HG03460 (cell line): ENCODE data around the gene TMEM255A.

Experiments
- ATAC-seq: cut with Tn5 transposase; IDR thresholded peaks from one replicate; pipeline ENCODE4 v1.9.1; 2021; ENCODE audit not compliant: unreplicated experiment

TMEM255A gene

GRCh38 chrX:120308558-120308957, 2.7 kb downstream of the TMEM255A start:
- no peak for ATAC-seq

DNA sequence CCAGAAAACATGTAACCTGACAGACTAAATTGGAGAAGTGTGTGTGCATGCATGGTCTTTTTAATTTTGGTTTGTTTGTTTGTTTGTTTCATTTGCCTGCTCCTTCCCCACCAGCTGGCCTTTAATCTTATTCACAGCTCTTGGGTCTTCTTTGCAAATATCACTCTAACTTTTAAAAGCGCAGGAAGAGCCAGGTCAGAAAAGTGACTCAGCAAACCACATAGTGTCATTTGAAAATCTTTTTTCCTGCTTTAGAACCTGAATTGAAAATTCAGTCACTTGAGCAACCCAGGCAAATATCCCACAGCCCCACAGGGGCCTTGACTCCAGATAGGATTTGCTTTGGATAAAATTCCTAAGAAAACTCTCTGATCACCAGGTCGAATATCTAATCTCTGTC, 4.6 kb downstream of the TMEM255A start:
- no peak for ATAC-seq

GRCh38 chrX:120305531-120306141, 5.6 kb downstream of the TMEM255A start:
- no peak for ATAC-seq

DNA sequence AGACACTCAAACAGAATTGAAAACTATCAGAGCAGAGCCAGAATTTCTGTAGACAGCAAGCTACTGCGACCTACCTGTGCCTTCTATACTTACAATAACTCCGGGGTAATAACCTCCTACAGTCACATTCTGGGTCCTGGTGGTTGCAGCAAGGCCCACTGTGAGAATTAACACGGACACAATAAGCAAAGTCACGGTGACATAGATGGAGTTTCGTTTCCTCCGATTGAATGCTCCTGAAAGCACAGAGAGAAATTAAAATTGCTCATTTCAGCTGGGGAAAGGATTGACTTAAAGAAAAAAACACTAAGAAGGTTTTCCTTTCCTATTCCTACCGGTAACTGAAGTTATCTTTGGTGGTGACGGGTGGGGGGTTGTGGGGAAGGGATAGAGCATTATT, 7.0 kb downstream of the TMEM255A start:
- no peak for ATAC-seq

DNA sequence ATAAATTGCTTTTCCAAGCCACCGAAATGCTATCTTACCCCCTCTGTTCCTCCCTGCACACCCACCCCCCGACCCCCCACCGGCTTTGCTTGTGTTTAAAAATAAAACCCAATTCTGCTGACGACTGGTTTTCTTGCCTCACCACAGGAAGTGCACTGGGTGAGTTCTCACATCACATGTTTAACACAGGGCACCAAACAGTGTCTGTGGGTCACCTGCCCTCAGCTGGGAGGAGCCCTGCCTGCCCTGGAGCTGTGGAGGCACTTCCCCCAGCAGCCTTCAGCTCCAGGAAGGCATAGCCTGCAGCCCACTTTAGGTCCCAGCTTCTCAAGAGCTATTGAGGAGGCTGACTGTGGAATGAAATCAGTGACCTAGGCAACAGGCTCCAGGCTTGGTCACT, 8.8 kb downstream of the TMEM255A start:
- ATAC-seq, result peak; percentile 97

GRCh38 chrX:120301960-120302359, 9.3 kb downstream of the TMEM255A start:
- no peak for ATAC-seq

GRCh38 chrX:120301497-120301896, 9.8 kb downstream of the TMEM255A start:
- ATAC-seq, result no peak

- ATAC-seq, result no peak
These were observed 11.3 kb downstream of the TMEM255A start for GRCh38 chrX:120299928-120300327.

DNA sequence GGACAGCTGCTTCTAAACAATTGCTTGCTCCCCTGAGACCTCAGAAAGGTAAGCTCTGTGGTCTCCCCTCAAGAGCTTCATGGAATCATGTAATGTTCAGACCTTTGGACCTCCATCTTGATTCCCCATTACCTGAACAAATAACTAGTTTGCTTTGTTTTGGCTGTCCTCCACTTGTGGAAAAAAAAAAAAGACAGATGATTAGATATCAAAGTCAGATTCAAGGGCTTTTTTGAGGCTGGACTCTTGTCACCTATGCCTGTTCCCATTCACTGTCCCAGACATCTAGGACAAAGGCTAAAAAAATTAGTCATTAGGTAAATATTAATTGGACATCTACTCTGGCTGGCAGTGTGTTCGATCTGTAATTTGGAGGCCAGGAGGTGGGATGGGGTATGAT, 13.3 kb downstream of the TMEM255A start:
- ATAC-seq, result no peak

- ATAC-seq, result no peak
These were observed 16.6 kb downstream of the TMEM255A start for GRCh38 chrX:120294651-120295050.

DNA sequence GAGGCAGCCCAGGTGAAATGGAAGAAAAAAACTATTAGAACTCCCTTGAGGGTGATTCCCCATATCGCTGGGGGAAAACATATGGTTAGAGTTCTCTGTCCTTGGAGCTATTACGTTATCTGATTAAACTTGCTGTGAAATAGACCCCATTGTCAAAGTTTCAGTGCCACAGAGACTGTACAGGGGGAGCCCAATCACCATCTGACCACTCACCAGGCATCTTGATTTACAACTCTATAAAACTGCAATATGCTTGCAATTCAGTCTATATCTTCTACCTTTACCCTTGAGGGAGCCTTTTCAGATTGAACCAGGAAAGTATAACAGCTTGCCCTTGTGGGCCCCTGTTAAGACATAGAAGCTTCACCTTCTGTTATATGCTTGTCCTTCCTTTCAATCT, 18.2 kb downstream of the TMEM255A start:
- no peak for ATAC-seq

DNA sequence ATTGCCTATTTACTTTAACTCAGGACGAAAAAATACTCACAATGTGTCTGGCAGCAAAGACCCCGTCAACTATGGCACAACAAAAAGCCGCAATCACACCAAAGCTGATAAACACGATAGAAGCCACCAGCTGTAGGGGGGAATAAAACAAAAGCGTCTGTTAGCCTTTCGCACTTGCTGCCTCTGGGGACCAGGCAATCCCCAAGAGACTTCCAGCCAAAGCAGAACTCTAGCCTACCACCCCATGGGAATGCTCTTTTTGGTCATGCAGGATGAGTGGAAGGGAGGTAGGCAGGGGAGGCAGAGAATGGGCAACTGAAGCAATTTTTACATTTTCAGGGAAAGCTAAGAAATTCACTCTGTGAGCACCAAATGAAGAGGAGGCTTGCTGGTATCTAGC, 20.1 kb downstream of the TMEM255A start:
- no peak for ATAC-seq

DNA sequence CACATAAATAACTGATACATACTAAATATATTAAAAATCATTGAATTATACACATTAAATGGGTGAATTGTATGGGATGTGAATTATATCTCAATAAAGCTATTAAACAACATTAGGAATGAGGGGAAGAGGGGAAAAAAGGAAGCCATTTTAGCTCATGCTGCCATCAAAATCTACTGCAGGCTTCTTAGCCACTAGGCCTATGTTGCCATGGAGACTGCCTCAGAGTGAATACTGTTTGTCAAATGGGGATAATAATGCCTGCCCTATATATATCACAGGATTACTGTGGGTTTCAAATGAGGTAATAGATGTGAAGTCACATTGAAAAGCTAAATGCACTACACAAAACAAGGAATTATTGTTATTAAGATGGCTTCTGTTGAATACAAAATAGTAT, 21.2 kb downstream of the TMEM255A start:
- ATAC-seq, result no peak

DNA sequence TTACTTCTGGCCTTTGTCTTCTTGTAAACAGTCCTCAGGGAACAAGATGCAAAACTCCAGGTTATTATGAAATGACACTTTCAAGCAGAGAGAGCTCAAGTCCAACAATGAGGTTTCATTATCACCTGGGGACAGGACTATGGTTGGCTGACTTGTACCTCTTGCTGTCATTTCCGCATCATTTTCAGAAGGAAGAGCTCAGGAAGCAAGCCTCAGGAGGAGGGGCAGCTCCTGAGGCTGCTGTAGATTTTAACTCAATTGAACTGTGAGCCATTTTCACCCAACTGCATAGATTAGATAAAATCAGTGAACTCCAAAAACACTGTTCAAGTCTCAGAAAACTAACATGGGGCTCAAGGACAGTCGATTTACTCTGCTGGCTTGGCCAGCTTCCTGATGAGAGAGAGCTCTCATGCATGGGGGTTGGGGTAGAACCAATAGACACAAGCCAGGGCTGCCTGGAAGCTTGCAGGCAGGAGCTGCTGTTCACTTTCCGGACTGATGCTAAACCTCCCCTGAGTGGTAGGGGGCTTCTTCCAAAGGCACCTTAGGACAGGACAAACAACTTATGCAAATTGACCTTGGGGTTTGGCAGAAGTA, 23.6 kb downstream of the TMEM255A start:
- peak; percentile 83 for ATAC-seq

DNA sequence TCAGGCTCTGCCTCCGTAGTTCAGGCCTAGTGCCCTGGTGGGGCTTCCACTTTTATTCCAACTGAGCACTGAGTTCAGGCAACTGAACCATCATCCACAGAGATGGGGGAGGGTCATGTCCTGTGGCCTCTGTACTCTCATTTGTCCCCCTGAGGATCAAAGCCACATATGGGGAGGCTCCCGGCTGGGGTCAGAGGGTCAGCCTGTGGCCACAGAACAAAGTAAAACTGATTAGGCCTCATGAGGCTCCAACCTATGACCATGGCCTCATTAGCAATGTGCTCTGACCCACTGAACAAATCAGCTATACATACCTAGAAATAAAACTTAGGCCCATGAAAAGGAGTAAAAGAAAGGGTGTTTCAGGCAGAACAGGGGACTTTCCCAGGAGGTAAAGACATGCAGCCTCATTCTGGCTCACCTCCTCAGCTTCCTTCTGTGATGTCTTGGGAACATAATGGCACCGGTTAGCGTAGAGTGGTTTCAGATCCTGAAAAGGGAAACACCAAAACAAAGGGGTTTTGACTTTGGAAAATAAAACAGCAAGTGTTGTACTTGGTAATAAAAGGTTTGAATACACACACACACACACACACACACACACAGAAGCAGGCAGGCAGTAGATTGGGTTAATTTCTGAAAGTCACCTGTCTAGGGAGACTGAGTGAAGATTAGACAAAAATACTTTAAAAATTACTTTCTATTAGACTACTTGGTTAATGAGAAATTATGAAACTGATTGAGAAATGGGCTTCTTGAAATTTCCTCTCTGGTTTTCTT, 24.3 kb downstream of the TMEM255A start:
- peak; percentile 32 for ATAC-seq

- ATAC-seq, result no peak
These were observed 28.6 kb downstream of the TMEM255A start for GRCh38 chrX:120282697-120283096.

DNA sequence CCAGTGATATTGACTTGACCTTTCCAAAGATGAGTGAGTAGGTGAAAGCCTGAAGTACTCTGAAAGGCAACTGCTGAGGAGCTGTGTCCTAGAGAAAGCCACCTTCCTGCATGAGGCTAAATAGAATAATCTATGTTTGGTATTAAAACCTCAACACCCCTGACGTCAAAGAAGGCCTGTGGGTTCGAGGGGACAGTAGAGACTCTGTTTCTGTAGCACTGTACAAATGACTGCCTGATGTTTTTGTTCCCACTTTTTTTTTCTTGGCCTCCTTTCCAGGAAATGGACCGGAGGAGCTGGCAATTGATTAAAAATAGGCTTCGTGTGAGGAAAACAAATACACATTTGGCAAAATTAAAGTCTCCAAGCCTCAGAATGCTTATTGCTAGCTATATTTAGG, 29.5 kb downstream of the TMEM255A start:
- ATAC-seq, result no peak

DNA sequence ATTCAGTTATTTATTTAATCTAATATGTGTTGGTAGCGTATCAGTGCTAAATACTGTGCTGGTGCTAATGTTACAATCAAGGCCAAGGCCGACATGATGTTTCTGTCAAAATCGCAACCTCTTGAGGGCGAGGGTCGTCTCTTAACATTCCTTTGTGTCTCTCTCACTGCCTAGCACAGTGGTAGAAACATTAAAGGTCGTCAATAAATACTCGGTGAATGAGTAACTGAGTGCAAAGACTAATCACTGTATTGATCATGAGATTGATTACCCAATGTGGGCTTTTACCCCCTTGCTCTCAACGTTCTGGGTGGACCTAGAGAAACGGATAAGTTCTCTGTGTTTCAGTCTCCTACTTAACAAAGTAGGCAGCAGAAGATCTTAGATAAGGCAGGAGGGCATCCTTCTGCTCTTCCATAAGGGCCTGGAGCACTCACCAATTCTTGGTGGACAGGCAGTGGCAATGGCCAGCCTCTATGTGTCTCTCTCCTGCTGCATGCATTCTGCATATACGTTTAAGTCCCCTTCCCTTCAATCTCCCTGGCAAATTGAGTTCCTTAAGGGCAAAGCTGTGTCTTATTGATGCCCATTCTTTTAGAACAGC, 30.1 kb downstream of the TMEM255A start:
- no peak for ATAC-seq

DNA sequence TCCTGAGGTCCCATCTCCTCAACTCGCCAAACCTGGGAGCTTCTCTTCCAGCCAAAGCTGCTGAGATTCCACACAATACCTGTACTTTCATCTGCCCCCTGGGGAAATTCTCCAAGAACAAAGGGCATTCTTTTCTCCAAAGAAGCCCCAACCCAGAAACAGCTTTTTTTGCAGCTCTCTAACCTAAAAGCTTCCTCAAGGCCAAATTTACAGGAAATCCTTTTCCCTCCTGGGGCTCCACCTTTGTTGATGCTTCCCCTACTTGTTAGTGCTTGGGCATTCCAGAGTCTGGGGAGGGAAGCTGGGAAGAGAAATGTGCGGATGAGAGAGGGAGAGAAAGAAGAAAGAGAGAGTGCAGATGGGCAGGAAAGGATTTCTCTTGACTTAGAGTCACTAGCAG, 36.3 kb downstream of the TMEM255A start:
- ATAC-seq, result no peak

DNA sequence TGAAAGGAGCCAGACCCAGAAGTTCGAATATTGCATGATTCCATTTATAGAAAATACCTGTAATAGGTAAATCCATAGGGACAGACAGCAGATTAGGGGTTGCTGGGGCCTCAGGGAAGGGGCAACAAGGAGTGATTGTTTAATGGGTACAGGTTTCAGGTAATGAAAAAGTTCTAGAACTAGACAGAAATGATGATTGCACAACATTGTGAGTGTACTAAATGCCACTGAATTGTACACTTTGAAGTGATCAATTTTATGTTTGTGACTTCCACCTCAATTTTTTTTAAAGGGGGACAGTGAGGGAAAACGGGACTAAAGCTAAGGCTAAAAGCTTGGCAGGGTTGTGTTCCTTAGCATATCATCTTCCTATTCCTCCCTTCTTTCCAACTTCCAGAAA, 37.1 kb downstream of the TMEM255A start:
- no peak for ATAC-seq

GRCh38 chrX:120271218-120271617, 40.0 kb downstream of the TMEM255A start:
- no peak for ATAC-seq

DNA sequence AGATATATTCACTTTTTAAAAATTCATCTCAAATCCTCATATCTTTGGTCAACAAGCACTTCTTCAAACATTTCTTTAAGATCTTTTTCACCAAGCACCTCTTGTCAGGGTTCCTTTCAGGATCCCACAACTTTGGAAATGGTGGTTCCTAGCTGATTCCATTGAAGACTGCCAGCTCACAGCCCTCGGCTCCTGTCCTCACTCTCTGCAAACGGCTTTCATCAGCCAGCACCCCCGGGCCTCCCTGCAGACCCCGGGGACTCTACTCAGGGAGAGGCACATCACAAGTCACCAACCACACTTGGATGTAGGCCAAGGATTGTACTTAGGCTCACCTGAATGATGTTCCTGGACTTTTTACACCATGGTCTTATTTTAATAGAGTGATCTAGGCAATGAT, 40.7 kb downstream of the TMEM255A start:
- ATAC-seq, result no peak
